ENCODE data around the gene C2orf72. TPM values are rescaled to one million over a fixed set of nuclear protein-coding genes. Genes with fewer than 3 reads are reported as not detected.
A peak's percentile ranks its signal among the peaks of the same experiment; 100 is the strongest.

Gene C2orf72
- total and polyA plus RNA-seq, 2 of the 13 experiments (the other 11 are each of a cell fraction or from before 2014, with no cell fraction given), result 147 to 203 TPM

- no peak for TF ChIP-seq NFIC (IDR thresholded peaks at IDR 0.05; ENCODE audit: low read length)
- TF ChIP-seq CEBPB (IDR thresholded peaks at IDR 0.05; ENCODE audit: borderline replicate concordance, low read depth, low read length), result peak; percentile 98
- peak; percentile 95 for TF ChIP-seq BCL6 (CRISPR knock-in tag; IDR thresholded peaks at IDR 0.05)
- peak; percentile 96 for TF ChIP-seq ZNF362 (CRISPR knock-in tag; IDR thresholded peaks at IDR 0.05; ENCODE audit: borderline replicate concordance)
- TF ChIP-seq ZNF432 (CRISPR knock-in tag; IDR thresholded peaks at IDR 0.05; ENCODE audit: borderline replicate concordance), result no peak
- peak; percentile 83 for TF ChIP-seq HIVEP1 (CRISPR knock-in tag; IDR thresholded peaks at IDR 0.05)
- no peak for TF ChIP-seq SRSF9 (IDR thresholded peaks at IDR 0.05; ENCODE audit: borderline replicate concordance, insufficient read depth, low read depth, low read length, poor library complexity, severe bottlenecking)
- peak; percentile 99 for TF ChIP-seq ZNF430 (CRISPR knock-in tag; IDR thresholded peaks at IDR 0.05)
- TF ChIP-seq GATA4 (IDR thresholded peaks at IDR 0.05; ENCODE audit: borderline replicate concordance, low read depth), result peak; percentile 93
- no peak for TF ChIP-seq ZEB1 (IDR thresholded peaks at IDR 0.05; ENCODE audit: insufficient replicate concordance, low read depth)
- TF ChIP-seq MXD1 (CRISPR knock-in tag; IDR thresholded peaks at IDR 0.05), result peak; percentile 64; the same call in 1 of the 2 replicates
- no peak for TF ChIP-seq TERF1 (CRISPR knock-in tag; IDR thresholded peaks at IDR 0.05)
- no peak for TF ChIP-seq ZBTB40 (IDR thresholded peaks at IDR 0.05)
- TF ChIP-seq ZBTB40 (CRISPR knock-in tag; IDR thresholded peaks at IDR 0.05), result peak; percentile 91
- no peak for TF ChIP-seq SP1 (IDR thresholded peaks at IDR 0.05)
- TF ChIP-seq SP1 (CRISPR knock-in tag; IDR thresholded peaks at IDR 0.05), result 0 out of 2 replicates have a peak, but pooled peaks have one; percentile 30
- TF ChIP-seq ZNF780A (CRISPR knock-in tag; IDR thresholded peaks at IDR 0.05), result peak; percentile 63; the same call in 1 of the 2 replicates
- TF ChIP-seq ZNF713 (CRISPR knock-in tag; IDR thresholded peaks at IDR 0.05), result peak; percentile 55
Observed at GRCh38 chr2:231050018-231050901, 12.9 kb downstream of the C2orf72 start (continued).

Measured in HepG2 (cell line).